GM18907 (cell line): Measurements from ENCODE around the gene PCED1B.
"Not testable (repeated sequence)": the region's sequence is repeated elsewhere in the genome, so short reads cannot be mapped to it uniquely, and the experiment has no call there.

ENCODE experiments used
- ATAC-seq: cut with Tn5 transposase; IDR thresholded peaks from one replicate; pipeline ENCODE4 v1.9.1; 2021; ENCODE audit warnings: mild to moderate bottlenecking, moderate library complexity; ENCODE audit not compliant: unreplicated experiment

The PCED1B gene

GRCh38 chr12:47117305-47117704 is 37.9 kb downstream of the PCED1B start:
- ATAC-seq = not testable (repeated sequence)

- ATAC-seq = no peak
Measured at GRCh38 chr12:47120736-47121135, 41.3 kb downstream of the PCED1B start.

- ATAC-seq = no peak
Measured at GRCh38 chr12:47121146-47121545, 41.7 kb downstream of the PCED1B start.

GRCh38 chr12:47122602-47123001 is 43.2 kb downstream of the PCED1B start:
- no peak for ATAC-seq

GRCh38 chr12:47123730-47124129 is 44.3 kb downstream of the PCED1B start:
- no peak for ATAC-seq

- no peak for ATAC-seq
Measured at GRCh38 chr12:47124451-47124850, 45.0 kb downstream of the PCED1B start.

- ATAC-seq = no peak
Measured at GRCh38 chr12:47126246-47126645, 46.8 kb downstream of the PCED1B start.

- no peak for ATAC-seq
Measured at GRCh38 chr12:47131011-47131410, 51.6 kb downstream of the PCED1B start.

GRCh38 chr12:47134005-47134404 is 54.6 kb downstream of the PCED1B start:
- ATAC-seq = no peak

- no peak for ATAC-seq
Measured at GRCh38 chr12:47135578-47135977, 56.2 kb downstream of the PCED1B start.

GRCh38 chr12:47139000-47139681 is 59.7 kb downstream of the PCED1B start:
- ATAC-seq = no peak

- no peak for ATAC-seq
Measured at GRCh38 chr12:47141459-47141858, 62.0 kb downstream of the PCED1B start.

GRCh38 chr12:47144769-47145168 is 65.3 kb downstream of the PCED1B start:
- no peak for ATAC-seq

GRCh38 chr12:47145188-47145587 is 65.8 kb downstream of the PCED1B start:
- no peak for ATAC-seq

GRCh38 chr12:47147739-47148138 is 68.3 kb downstream of the PCED1B start:
- ATAC-seq = no peak

GRCh38 chr12:47149146-47149545 is 69.7 kb downstream of the PCED1B start:
- ATAC-seq = no peak

GRCh38 chr12:47152095-47152494 is 72.7 kb downstream of the PCED1B start:
- no peak for ATAC-seq

GRCh38 chr12:47155457-47156166 is 76.2 kb downstream of the PCED1B start:
- ATAC-seq = no peak

- ATAC-seq = no peak
Measured at GRCh38 chr12:47156167-47156736, 76.8 kb downstream of the PCED1B start.

- no peak for ATAC-seq
Measured at GRCh38 chr12:47158792-47159191, 79.4 kb downstream of the PCED1B start.

GRCh38 chr12:47159348-47159747 is 79.9 kb downstream of the PCED1B start:
- ATAC-seq = no peak
